A172 (cell line): ENCODE measurements around the gene RFTN2. TPM values are rescaled to one million over a fixed set of nuclear protein-coding genes. Genes with fewer than 3 reads are reported as not detected.

Experiments
- DNase-seq: peaks from one replicate; pipeline ENCODE4 v3.0.0-alpha.2; 2015; ENCODE audit warnings: low spot score
- total RNA-seq: library from RNA; depleted of rRNA; stranded (reverse); fragments of >200 nt; shearing (Covaris generic); gene quantifications from 2 replicates; pipeline ENCODE4 v1.2.3, GENCODE V29; 2014; rRNA removed

The RFTN2 gene
- total RNA-seq, 1 experiment from 2014 or later: not detected

DNA sequence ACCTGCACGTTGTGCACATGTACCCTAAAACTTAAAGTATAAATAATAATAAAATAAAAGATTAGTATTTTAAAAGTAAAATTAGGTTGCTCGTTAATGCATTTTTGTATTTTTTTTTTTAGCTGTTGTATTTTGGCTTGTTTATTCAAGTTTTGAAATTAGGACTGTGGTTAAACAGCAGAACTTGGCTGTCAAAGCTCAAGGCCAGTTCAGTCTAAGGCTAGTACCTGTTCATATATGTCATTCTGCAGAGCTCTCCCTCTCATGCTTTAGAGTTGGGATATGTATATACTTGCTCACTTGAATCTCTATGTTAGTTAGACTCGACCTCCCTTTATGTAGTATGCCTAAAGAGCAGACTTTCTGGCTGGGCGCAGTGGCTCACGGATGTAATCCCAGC, 126.8 kb downstream of the RFTN2 start:
- no peak for DNase-seq

DNA sequence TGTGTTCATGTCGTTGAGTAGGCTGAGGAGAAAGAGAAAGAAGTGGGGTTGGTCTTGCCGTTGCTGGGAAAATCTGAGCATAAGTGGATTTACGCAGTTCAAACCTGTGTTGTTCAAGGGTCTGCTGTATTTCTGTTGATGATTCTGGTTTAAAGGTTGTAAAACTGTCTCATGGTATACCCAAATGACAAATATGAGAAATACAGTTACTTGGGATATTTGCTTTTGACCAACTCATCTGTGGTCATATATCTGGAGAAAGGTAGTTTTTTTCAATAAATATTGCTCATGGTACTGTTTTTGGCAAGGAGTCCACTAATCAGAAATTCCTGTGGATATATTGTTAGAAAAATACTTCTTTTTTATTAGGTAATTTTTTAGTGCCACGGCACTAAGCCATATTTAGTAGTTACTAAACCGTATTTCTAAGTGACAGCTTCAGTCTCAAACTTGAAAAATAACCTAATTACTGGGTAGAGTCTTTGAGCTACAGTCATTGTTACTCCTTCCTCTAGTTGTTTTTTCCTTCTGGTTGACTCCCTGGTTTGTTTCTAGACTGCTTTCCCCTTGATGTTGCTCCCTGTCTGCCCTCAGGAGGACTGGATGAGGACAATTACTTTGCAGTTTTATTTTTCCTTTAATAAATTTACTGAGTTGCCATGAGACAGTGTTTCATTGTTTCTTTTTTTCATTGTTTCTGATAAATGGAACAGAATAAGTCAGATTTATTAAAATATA, 128.1 kb downstream of the RFTN2 start:
- DNase-seq: no peak

DNA sequence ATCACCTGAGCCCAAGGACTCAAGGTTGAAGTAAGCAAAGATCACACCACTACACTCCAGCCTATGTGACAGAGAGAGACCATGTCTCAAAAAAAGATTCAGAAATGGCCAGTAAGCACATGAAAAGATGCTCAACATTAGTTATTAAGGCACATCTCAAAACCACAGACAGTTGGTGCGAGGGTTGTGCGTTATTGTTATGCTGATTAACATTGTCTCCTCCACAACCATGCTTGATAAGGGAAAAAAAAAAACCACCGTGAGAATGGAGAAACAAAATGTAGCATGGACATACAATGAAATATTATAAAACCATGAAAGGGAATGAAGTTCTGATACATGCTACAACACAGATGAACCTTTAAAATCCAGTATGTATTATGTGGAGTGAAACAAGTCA, 132.2 kb downstream of the RFTN2 start:
- no peak for DNase-seq

DNA sequence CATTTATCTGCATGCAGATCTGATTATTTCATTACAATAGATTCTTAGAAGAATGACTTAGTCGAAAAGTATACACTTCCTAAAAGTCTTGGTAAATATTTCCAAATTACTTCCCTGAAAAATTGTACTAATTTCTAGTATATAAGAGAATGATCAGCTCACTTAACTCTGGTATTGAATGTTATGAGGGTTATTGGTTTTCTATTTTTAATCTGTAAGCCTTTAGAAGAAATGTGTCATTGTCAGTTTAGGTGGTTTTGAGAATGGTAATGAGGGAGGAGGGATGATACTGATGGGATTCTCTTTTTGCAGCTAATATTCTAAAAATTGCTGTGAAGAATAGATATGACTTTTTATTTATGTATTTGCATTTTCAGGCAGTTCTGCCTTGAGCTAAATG, 135.7 kb downstream of the RFTN2 start:
- DNase-seq: no peak

DNA sequence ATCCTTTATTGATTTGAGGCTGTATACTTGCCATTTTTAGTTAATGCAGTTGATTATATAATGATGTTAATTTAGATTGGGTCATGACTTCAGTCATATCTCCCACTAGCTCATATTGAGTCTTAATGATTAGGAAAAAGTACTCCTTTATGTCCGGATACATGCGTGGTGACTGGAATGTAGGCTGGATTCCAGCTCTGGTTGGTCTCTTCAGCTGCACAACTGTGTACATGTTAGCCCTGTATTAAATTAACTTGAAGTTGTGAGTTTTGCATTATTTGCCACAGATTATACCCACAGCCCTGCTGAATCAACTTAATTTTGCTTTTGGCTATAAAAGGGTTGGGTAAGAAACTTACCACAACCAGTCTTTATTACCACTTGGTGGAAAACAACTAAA, 137.0 kb downstream of the RFTN2 start:
- DNase-seq: no peak

Other genes starting within 250 kb of the RFTN2 start
- gene SF3B1, start 240.6 kb downstream of the RFTN2 start, total RNA-seq: 271 and 314 TPM in 2 replicates
- gene COQ10B, start 222.0 kb downstream of the RFTN2 start, total RNA-seq: 48.9 and 57.6 TPM in 2 replicates
- gene HSPD1, start 175.7 kb downstream of the RFTN2 start, total RNA-seq: 545 and 708 TPM in 2 replicates
- gene HSPE1, start 175.2 kb downstream of the RFTN2 start, total RNA-seq: 375 and 548 TPM in 2 replicates
- gene MOB4, start 159.5 kb downstream of the RFTN2 start, total RNA-seq: 94.3 and 96.9 TPM in 2 replicates
- 3.5 and 5.6 TPM in 2 replicates for gene MARS2, start 29.8 kb upstream of the RFTN2 start, total RNA-seq
- not detected in 2 replicates for gene BOLL, start 109.7 kb upstream of the RFTN2 start, total RNA-seq
- gene PLCL1, start 129.0 kb upstream of the RFTN2 start, total RNA-seq: not detected in 2 replicates